ENCODE results near the gene INPP5F. TPM values are rescaled to one million over a fixed set of nuclear protein-coding genes. Genes with fewer than 3 reads are reported as not detected.

Gene INPP5F
- total RNA-seq, 2 donors from 2014 or later = 17.1 to 23.7 TPM

DNA sequence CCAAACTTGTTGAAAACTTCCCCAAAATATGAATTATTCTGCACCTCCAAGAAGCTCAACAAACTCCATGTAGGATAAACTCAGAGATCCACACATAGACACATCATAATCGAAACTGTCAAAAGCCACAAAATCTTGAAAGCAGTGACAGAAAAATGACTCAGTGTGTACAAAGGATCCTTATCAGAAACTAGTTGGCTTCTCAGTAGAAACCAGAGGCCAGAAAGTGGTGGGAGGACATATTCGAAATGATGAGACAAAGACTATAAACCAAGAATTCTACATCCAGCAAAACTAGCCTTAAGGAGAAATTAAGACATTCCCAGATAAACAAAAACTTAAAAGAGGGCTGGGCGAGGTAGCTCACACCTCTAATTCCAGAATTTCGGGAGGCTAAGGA lies 108.3 kb downstream of the INPP5F start:
- Histone ChIP-seq H3K27me3 (replicated peaks; ENCODE audit: insufficient read depth) (no peaks in the 10 kb centered on the region), H3K9me3 (no peaks in the 10 kb centered on the region), H3K4me3 (no peak overlapping the region), H3K4me1 (ENCODE audit: control insufficient read depth in 1 of 2, low read depth in 2 of 2) (no peaks in the 10 kb centered on the region), H3K36me3 (peaks cover 52% of the 10 kb centered on the region), H3K27ac (no peak overlapping the region)
- TF ChIP-seq, protein P1, sequence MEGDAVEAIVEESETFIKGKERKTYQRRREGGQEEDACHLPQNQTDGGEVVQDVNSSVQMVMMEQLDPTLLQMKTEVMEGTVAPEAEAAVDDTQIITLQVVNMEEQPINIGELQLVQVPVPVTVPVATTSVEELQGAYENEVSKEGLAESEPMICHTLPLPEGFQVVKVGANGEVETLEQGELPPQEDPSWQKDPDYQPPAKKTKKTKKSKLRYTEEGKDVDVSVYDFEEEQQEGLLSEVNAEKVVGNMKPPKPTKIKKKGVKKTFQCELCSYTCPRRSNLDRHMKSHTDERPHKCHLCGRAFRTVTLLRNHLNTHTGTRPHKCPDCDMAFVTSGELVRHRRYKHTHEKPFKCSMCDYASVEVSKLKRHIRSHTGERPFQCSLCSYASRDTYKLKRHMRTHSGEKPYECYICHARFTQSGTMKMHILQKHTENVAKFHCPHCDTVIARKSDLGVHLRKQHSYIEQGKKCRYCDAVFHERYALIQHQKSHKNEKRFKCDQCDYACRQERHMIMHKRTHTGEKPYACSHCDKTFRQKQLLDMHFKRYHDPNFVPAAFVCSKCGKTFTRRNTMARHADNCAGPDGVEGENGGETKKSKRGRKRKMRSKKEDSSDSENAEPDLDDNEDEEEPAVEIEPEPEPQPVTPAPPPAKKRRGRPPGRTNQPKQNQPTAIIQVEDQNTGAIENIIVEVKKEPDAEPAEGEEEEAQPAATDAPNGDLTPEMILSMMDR (IDR thresholded peaks at IDR 0.05) = no peak
- DNase-seq (ENCODE audit: low spot score) = no peak
- ATAC-seq (ENCODE audit: insufficient number of reproducible peaks, low FRiP score, low read depth) = no peak

DNA sequence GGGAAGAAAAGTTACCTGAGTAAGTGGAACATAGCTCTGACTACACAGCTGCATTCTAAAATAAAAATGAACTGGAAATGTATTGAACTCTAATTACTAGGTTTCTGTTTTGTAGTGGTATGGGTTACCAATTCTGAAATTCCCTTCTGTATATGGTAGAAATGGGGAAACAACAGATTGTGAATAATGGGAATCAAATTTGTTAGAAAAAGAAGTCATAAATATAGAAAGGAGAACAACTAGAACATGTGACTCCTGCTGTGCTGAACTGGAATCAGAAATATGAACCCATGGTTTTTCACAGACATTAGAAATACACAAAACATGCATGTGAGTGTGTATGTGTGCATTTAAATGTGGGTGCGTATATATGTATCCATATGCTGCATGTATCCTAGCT lies 119.8 kb downstream of the INPP5F start:
- TF ChIP-seq, protein P1 (IDR thresholded peaks at IDR 0.05) = no peak
- no peaks in the 10 kb centered on the region for H3K27me3 ChIP-seq (replicated peaks; ENCODE audit: insufficient read depth)
- peaks cover 43% of the 10 kb centered on the region for H3K36me3 ChIP-seq
- H3K4me3 ChIP-seq = no peak overlapping the region
- no peaks in the 10 kb centered on the region for H3K4me1 ChIP-seq (ENCODE audit: control insufficient read depth in 1 of 2, low read depth in 2 of 2)
- ATAC-seq (ENCODE audit: insufficient number of reproducible peaks, low FRiP score, low read depth) (no peak), DNase-seq (ENCODE audit: low spot score) (no peak)
- no peaks in the 10 kb centered on the region for H3K9me3 ChIP-seq
- H3K27ac ChIP-seq = no peak overlapping the region

DNA sequence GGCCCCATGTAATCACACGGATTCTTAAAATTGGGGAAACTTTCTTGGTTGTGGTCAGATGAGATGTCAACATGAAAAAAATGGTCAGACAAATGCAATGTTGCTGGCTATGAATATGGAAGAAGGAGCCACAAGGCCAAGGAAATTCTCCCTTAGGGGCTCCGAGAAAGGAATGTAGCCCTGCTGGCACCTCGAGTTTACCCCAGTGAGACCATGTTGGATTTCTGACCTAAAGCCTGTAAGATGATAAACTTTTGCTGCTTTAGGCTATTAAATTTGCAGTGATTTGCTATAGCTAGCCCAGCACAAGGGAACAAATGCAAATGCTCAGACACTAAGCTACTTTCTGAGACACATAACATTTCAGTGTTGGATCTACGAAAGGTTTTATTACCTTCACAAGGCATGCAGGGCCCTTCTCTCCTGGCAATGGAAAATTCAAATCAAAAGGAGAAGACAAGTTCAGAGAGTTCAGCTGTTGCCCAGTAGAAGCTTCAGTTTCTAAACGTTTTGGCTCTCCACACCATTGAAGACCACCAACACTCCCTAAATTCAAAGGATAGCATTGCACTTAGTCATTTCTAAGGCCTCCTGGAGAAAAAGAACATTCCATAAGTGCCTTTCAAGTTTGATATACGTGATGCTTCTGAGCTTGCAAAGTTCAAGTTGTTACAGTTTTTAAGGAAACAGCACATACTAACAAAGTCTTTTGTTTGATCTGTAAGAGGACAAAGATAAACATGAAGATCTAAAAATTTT lies 123.4 kb downstream of the INPP5F start:
- TF ChIP-seq, protein P1 (IDR thresholded peaks at IDR 0.05) = no peak
- H3K4me1 ChIP-seq (ENCODE audit: control insufficient read depth in 1 of 2, low read depth in 2 of 2) = no peaks in the 10 kb centered on the region
- no peak overlapping the region for H3K27ac ChIP-seq
- H3K27me3 ChIP-seq (replicated peaks; ENCODE audit: insufficient read depth) = no peaks in the 10 kb centered on the region
- no peaks in the 10 kb centered on the region for H3K9me3 ChIP-seq
- peaks cover 44% of the 10 kb centered on the region for H3K36me3 ChIP-seq
- DNase-seq (ENCODE audit: low spot score) (no peak), ATAC-seq (ENCODE audit: insufficient number of reproducible peaks, low FRiP score, low read depth) (no peak)
- H3K4me3 ChIP-seq = no peak overlapping the region

- Histone ChIP-seq H3K9me3 (no peaks in the 10 kb centered on the region), H3K27me3 (replicated peaks; ENCODE audit: insufficient read depth) (no peaks in the 10 kb centered on the region), H3K36me3 (peaks cover 44% of the 10 kb centered on the region), H3K27ac (no peak overlapping the region), H3K4me1 (ENCODE audit: control insufficient read depth in 1 of 2, low read depth in 2 of 2) (no peaks in the 10 kb centered on the region), H3K4me3 (no peak overlapping the region)
- DNase-seq (ENCODE audit: low spot score) (no peak), ATAC-seq (ENCODE audit: insufficient number of reproducible peaks, low FRiP score, low read depth) (no peak)
- TF ChIP-seq, protein P1 (IDR thresholded peaks at IDR 0.05) = no peak
Measured at GRCh38 chr10:119849944-119850343, 124.1 kb downstream of the INPP5F start.

GRCh38 chr10:119852277-119852676 lies 126.4 kb downstream of the INPP5F start:
- Histone ChIP-seq H3K27me3 (replicated peaks; ENCODE audit: insufficient read depth) (no peaks in the 10 kb centered on the region), H3K27ac (no peak overlapping the region), H3K36me3 (peaks cover 37% of the 10 kb centered on the region), H3K9me3 (no peaks in the 10 kb centered on the region), H3K4me1 (ENCODE audit: control insufficient read depth in 1 of 2, low read depth in 2 of 2) (no peaks in the 10 kb centered on the region), H3K4me3 (no peak overlapping the region)
- TF ChIP-seq, protein P1 (IDR thresholded peaks at IDR 0.05) = no peak
- DNase-seq (ENCODE audit: low spot score) (no peak), ATAC-seq (ENCODE audit: insufficient number of reproducible peaks, low FRiP score, low read depth) (no peak)

All from thoracic aorta (tissue), 2 donors.